HG03159 (cell line): ENCODE data around the gene CASP8AP2.
"Not testable (repeated sequence)": the region's sequence is repeated elsewhere in the genome, so short reads cannot be mapped to it uniquely, and the experiment has no call there.

Source experiments
- ATAC-seq: cut with Tn5 transposase; IDR thresholded peaks from one replicate; pipeline ENCODE4 v1.9.1; 2021; ENCODE audit warnings: mild to moderate bottlenecking, moderate library complexity; ENCODE audit not compliant: unreplicated experiment

CASP8AP2 gene

GRCh38 chr6:89829472-89830169 lies at the start of gene CASP8AP2:
Gene CASP8AP2 (plus strand): TSS chr6:89829880.
- ATAC-seq, result peak; percentile 98

DNA sequence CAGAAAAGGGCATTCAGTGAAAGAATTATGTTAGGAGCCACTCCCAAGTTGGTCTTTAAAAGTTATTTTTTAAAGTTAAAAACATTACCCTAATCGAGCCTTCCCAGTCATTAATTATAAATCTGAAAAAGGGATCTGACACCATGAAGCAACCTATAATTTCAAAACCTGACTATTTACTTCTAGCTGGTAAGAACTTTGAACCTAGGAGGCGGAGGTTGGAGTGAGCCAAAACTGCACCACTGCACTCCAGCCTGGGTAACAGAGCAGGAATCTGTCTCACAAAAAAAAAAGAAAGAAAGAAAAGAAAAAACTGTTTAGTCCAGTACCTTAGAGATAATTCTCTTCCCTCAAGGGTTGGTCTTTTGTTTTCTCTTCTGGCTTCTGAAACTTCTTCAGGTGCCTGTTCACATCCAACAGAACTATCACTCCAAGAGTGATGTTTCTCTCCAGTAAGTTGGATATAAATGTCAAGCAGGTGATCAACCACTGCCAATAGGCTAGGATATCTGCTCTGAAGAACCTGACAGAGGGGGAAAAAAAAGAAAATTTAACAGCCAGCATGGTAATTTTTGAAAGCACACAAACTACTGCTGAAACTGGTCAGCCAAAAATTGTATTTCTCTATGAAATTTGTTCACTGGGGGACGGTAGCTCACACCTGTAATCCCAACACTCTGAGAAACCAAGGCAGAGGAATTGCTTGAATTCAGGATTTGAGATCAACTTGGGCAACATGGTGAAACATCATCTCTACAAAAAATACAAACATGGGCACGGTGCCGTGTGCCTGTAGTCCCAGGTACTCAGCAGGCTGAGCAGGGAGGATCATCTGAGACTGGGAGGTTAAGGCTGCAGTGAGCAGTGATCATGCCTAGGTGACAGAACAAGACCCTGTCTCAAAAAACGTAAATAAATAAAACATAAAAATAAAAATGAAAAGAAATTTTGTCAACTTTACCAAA lies 48.3 kb upstream of the CASP8AP2 start:
- ATAC-seq, result no peak

DNA sequence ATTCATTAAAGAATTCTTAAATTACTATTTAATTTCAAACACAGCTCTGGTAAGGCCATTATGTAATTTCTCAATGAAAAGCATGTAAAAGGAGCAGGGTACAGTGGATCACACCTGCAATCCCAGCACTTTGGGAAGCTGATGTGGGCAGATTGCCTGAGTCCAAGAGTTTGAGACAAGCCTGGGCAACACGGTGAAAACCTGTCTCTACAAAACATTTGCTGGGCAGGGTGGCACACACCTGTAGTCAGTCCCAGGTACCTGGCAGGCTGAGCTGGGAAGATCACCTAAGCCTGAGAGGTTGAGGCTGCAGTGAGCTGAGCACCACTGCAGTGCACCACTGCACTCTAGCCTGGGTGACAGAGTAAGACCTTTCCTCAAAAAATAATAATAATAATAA lies 47.5 kb upstream of the CASP8AP2 start:
- no peak for ATAC-seq

DNA sequence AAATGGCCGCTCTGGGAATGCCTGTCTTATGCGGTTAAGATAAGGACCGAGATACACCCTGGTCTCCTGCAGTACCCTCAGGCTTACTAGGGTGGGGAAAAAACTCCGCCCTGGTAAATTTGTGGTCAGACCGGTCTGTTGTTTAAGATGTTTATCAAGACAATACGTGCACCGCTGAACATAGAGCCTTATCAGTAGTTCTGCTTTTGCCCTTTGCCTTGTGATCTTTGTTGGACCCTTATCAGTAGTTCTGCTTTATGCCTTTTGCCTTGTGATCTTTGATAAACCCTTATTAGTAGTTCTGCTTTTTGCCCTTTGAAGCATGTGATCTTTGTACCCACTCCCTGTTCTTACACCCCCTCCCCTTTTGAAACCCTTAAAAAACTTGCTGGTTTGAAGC lies 46.4 kb upstream of the CASP8AP2 start:
- not testable (repeated sequence) for ATAC-seq

- no peak for ATAC-seq
Observed at GRCh38 chr6:89784838-89785237, 44.8 kb upstream of the CASP8AP2 start.

DNA sequence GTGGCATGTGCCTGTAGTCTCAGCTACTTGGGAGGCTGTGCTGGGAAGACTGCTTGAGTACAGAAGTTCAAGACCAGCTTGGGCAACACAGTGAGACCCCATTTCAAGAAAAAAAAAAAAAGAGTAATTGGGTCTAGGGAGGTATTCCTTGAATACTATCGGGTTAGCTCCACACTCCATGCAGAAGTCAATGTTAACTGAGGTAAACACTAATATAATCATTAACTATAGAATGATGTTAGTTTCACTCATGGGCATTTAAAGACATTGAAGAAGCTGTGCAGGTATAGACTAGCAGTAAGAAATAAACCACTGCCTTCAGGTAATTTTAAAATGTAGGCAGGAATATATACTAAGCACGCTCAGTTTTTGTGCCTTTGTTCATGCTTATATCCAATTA lies 42.7 kb upstream of the CASP8AP2 start:
- no peak for ATAC-seq

- ATAC-seq, result no peak
Observed at GRCh38 chr6:89787660-89788328, 41.9 kb upstream of the CASP8AP2 start.

GRCh38 chr6:89789980-89790379 lies 39.7 kb upstream of the CASP8AP2 start:
- ATAC-seq, result no peak

GRCh38 chr6:89790403-89790802 lies 39.3 kb upstream of the CASP8AP2 start:
- no peak for ATAC-seq

DNA sequence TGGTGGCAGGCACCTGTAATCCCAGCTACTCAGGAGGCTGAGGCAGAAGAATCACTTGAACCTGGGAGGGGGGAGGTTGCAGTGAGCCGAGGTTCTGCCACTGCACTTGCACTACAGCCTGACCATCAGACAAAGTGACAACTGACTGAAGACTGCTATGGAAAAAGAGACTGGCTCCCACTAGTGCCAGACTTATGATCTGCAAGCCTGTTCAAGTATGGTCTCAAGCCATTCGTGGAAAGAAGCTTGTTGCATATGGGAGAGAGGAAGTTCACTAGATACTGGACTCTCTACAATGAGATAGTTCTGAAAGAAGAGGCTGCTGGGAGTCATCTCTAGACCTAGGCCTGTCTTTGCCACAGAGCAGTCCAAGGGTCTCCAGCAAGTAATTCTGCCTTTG lies 36.8 kb upstream of the CASP8AP2 start:
- peak; percentile 80 for ATAC-seq

DNA sequence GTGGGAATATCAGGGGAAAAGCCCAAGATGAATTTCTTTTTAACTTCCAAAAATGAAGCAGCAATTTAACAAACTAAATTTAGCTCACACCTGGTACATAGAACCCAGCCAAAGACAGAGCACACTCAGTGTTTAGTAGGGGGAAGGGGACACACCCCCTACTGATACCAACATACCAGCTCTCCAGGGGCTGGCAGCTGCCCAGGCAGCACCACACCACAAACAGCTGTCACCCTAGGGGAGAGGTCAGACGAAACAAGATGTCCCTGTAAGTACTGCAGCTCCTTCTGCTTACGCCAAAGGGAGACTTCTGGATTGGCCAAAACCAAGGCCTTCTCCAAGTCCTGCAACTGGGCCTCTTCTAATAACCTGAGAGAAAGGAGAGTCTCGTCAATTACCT lies 36.1 kb upstream of the CASP8AP2 start:
- no peak for ATAC-seq

DNA sequence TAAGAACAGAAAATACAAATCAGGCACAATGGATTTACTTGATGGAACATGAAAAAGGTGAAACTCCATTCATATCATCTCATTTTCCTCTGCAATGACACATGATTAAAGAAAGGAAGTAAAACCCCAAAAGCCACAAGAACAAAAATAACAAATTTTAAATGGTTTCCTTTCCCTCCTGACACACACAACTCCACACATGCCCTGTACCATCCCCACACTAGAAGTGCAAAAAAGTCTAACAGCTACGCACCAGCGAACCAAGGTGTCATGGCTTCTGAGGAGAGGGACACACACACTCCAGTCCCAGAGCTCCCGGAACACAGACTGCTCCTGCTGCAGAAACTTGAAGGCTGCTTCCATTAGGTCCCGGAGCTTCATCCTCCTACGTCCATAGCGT lies 35.4 kb upstream of the CASP8AP2 start:
- no peak for ATAC-seq

GRCh38 chr6:89797317-89797716 lies 32.4 kb upstream of the CASP8AP2 start:
- ATAC-seq, result no peak

DNA sequence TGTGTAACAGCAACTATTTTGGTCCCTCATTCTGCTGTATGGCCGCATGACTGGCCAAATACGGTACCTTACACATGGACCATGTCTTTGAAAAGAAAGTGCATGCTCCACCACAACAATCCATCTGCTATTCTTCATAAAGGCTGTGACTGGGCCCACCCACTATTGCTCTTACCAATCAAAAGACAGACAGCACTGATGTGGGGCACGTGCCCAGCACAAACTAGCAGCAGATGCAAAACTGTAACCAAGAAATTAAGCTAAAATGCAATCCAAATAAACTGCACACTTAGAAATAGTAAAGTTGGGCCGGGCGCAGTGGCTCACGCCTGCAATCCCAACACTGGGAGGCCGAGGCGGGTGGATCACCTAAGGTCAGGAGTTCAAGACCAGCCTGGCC lies 30.6 kb upstream of the CASP8AP2 start:
- no peak for ATAC-seq

GRCh38 chr6:89799756-89800155 lies 29.9 kb upstream of the CASP8AP2 start:
- no peak for ATAC-seq

- no peak for ATAC-seq
Observed at GRCh38 chr6:89803271-89803670, 26.4 kb upstream of the CASP8AP2 start.

DNA sequence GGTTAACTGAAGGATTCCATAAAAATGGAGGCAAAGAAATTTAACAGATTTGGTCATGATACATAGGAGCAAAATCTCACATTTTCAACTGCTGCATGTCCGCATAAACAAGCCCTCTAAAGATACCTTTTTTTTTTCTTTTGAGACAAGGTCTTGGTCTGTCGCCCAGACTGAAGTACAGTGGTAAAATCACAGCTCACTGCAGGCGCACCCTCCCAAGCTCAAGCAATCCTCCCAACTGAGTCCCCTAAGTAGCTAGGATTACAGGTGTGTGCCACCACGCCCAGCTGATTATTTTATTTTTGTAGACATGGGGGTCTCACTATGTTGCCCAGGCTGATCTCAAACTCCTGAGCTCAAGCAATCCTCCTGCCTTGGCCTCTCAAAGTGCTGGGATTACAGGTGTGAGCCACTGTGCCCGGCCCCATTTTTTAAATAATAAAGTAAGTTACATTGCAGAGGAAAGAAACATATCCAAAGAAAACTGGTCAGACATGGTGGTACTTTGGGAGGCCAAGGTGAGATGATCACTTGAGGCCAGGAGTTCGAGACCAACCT lies 23.8 kb upstream of the CASP8AP2 start:
- no peak for ATAC-seq

DNA sequence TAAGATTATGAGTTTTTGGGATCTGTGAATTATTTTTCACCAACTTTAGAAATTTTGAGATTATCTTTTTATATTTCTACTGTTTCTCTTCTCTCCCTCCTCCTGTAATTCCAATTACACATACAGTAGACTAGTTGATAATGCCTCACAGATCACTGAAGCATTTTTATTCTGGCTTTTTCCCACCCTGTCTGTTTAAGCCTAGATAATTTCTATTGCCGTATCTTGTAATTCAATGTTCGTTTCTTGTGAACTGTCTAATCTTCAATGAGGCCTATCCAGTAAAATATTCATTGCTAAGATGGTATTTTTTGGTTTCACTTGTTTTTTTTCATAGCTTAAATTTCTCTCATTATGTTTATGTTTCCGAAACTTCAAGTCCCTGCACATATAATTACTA lies 22.1 kb upstream of the CASP8AP2 start:
- no peak for ATAC-seq

- ATAC-seq, result not testable (repeated sequence)
Observed at GRCh38 chr6:89813422-89813821, 16.3 kb upstream of the CASP8AP2 start.

GRCh38 chr6:89817481-89817880 lies 12.2 kb upstream of the CASP8AP2 start:
- no peak for ATAC-seq

GRCh38 chr6:89818977-89819335 lies 10.7 kb upstream of the CASP8AP2 start:
- ATAC-seq, result peak; percentile 16
